ENCODE measurements around the gene PACRG.

GRCh38 chr6:163232015-163232523, 504.3 kb downstream of the PACRG start:
- TF ChIP-seq CTCF (conservative IDR thresholded peaks at IDR 0.05; ENCODE audit: low read depth in 2 of 2): no peak
- TF ChIP-seq EZH2 (IDR thresholded peaks at IDR 0.05; ENCODE audit: low read depth, unreplicated experiment): no peak
- no peak for TF ChIP-seq EZH2phosphoT487 (IDR thresholded peaks at IDR 0.05; ENCODE audit: unreplicated experiment)
- TF ChIP-seq POLR2AphosphoS5 (IDR thresholded peaks at IDR 0.05; ENCODE audit: low read depth): no peak
